ENCODE measurements around the gene EGFR.

GRCh38 chr7:55050281-55050680, 31.5 kb downstream of the EGFR start:
- TF ChIP-seq CTCF (IDR thresholded peaks at IDR 0.05; ENCODE audit: insufficient read depth, low read length, poor library complexity, severe bottlenecking) (no peak), EZH2phosphoT487 (conservative IDR thresholded peaks at IDR 0.05; ENCODE audit: low read length) (no peak)
